Heart left ventricle (tissue), 13 donors: ENCODE measurements around the gene THUMPD2.

ENCODE experiments used
- CTCF ChIP-seq, 12 donors: fragments of 200-600 bp; sonication (generic) in 4 of 12; IDR thresholded peaks; one replicate each; pipeline versions ENCODE4 v1.5.0 to v1.8.0; 2018 to 2022; ENCODE audit warnings: antibody characterized with exemption in 12 of 12, mild to moderate bottlenecking in 5 of 12
- POLR2A ChIP-seq, 2 donors: fragments of 450-650 bp; IDR thresholded peaks; one replicate each; pipeline ENCODE4 v1.6.1; 2017; ENCODE audit warnings: antibody characterized with exemption in 2 of 2, mild to moderate bottlenecking in 2 of 2, moderate library complexity in 2 of 2
- donor health status: ischemic (EF 13 %, LVEDD 7.1; RV severe dilation, severe dysfunction).
- donor health status: DM: no; HTN: yes; CAD: no.
- donor health status: DM: no; HTN: no; CAD: no.
- donor health status: ischemic (EF 25% LVEDD 6.9; RV normal size, moderate dysfunction).
- donor health status: ischemic (EF 25% LVEDD 5.7; RV mildly dilated, moderate dysfunction).
- donor health status: ischemic (EF 35%, LVEDD 5.7; RV mildly dilated, moderate dysfunction).
- donor health status: nonischemic (EF 11% LVEDD 7.7; RV severe dilation, severe dysfunction).
- donor health status: DM: yes; HTN: yes; CAD: no.
- donor health status: PGD.
- donor health status: ischemic (EF 29% LVEDD 5.4; RV normal size, mild dysfunction).
- donor health status: nonischemic (EF 23%, LVEDD 6.1; RV moderate dilation, normal function).

- TF ChIP-seq CTCF (IDR thresholded peaks at IDR 0.05) (no peak), POLR2A (IDR thresholded peaks at IDR 0.05) (no peak)
Observed at GRCh38 chr2:39778233-39778632, 825 bp downstream of the THUMPD2 start.
